Astrocyte of the spinal cord (primary cell): ENCODE measurements around the gene PTPN12.

Source experiments
- DNase-seq: peaks from one replicate; pipeline ENCODE4 v3.0.0; 2011; ENCODE audit warnings: low read depth, low spot score
- H3K4me3 ChIP-seq: 2 replicates; pipeline ENCODE4 v1.5.1; 2011; ENCODE audit warnings: low read depth, mild to moderate bottlenecking, low read length, moderate library complexity
- in situ Hi-C: cut with HindIII; loops from 2 replicates; pipeline ENCODE4 v1.10.0; 2017; ENCODE audit warnings: low sequenced_read_pairs
- TF ChIP-seq, protein P1 (sequence below): IDR thresholded peaks from 2 replicates; pipeline ENCODE4 v1.5.1; 2012; ENCODE audit warnings: low read depth, mild to moderate bottlenecking, low read length, inconsistent platforms

Gene PTPN12

DNA sequence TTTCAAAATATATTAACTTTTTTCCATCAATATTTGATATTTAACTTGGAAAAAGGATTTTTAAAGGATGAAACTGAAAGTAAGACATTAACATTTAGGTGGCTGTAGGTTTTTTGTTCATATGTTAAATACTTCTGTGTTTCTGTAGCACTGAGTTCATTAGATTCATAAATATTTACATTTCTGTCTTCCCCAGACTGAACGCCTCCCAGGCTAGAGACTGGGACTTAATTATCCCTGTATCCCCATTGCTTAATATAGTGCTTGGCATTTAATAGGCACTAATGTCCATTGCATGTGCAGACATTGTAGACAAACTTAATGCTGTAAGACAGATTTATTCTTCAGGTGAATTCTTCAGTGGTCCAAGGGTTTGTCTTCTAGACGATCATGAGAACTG is 7.4 kb downstream of the PTPN12 start:
- DNase-seq: no peak
- TF ChIP-seq, protein P1, sequence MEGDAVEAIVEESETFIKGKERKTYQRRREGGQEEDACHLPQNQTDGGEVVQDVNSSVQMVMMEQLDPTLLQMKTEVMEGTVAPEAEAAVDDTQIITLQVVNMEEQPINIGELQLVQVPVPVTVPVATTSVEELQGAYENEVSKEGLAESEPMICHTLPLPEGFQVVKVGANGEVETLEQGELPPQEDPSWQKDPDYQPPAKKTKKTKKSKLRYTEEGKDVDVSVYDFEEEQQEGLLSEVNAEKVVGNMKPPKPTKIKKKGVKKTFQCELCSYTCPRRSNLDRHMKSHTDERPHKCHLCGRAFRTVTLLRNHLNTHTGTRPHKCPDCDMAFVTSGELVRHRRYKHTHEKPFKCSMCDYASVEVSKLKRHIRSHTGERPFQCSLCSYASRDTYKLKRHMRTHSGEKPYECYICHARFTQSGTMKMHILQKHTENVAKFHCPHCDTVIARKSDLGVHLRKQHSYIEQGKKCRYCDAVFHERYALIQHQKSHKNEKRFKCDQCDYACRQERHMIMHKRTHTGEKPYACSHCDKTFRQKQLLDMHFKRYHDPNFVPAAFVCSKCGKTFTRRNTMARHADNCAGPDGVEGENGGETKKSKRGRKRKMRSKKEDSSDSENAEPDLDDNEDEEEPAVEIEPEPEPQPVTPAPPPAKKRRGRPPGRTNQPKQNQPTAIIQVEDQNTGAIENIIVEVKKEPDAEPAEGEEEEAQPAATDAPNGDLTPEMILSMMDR: no peak
- in situ Hi-C loops: no loop called here
- no peak overlapping the region for H3K4me3 ChIP-seq

DNA sequence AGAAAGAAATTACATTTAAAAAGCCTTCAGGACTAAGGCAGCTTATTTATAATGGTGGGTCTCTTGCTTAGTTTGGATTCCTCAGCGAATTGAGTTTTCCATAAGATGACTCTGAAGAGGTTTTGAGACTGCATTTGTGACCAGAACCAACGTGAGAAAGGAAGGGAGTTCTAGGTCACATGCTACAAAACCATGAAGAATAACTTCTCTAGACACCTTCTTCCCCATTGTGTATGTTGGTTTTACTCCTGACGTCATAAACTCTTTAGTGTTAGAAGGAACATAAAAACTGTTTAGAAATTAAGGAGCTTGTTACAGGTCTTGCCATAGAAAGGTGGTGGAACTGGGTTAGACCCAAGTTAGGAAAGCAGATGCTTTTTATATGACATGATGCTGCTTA is 11.1 kb downstream of the PTPN12 start:
- in situ Hi-C loops: no loop called here
- TF ChIP-seq, protein P1: no peak
- no peak for DNase-seq
- no peak overlapping the region for H3K4me3 ChIP-seq

DNA sequence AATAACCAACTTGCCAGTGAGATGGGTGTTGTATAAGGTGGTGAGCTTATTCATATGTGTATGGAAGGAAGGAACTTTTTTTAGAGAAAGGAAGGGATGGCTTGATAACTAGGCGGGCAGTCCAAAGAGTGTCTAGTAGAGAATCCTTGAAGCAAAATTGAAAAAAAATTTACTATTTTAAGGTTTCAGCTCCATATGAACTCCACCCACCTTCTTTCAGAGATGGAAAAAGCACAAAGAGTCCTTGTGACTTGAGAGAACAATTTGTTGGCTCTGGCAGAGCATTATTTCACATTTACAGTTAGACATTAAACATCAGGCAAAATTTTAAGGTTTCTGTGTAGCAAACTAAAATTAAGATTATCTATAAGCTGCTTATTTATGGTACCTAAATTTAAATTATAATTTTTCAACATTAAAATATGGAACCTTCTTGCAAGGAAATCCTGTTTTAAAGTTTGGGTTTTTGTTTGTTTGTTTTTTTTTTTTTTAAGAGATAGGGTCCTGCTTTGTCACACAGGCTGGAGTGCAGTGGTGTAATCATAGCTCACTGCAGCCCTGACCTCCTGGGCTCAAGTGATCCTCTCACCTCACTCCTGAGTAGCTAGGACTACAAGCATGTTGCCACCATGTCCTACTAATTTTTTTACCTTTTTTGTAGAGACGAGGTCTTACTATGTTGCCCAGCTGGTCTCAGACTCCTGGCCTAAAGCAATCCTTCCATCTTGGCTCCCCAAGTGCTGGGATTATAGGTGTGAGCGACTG is 12.2 kb downstream of the PTPN12 start:
- TF ChIP-seq, protein P1: no peak
- in situ Hi-C loops: no loop called here
- H3K4me3 ChIP-seq: no peak overlapping the region
- no peak for DNase-seq

DNA sequence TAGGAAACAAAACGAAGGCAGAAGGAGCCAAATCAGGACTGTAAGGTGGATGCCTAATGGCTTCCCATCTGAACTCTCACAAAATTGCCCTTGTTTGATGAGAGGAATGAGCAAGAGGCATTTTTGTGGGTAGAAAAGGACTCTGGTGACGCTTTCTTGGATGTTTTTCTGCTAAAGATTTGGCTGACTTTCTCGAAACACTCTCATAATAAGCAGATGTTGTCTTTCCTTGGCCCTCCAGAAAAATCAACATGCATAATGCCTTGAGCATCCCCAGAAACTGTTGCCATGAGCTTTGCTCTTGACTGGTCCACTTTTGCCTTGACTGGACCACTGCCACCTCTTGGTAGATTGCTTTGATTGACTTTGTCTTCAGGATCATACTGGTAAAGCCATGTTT is 13.5 kb downstream of the PTPN12 start:
- in situ Hi-C loops: no loop called here
- H3K4me3 ChIP-seq: no peak overlapping the region
- TF ChIP-seq, protein P1: no peak
- DNase-seq: peak; percentile 77

DNA sequence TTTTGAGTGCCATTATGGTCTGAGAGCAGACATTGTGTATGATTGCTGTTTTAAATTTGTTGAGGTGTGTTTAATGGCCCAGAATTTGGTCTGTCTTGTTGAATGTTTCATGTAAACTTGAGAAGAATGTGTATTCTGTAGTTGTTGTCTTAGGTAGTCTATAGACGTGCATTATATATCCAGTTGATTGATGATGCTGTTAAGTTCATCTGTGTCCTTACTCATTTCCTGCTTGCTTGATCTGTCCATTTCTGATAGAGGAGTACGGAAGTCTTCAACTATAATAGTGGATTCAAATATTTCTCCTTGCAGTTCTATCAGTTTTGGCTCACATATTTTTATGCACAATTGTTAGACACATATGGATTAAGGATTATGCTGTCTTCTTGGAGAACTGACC is 16.0 kb downstream of the PTPN12 start:
- H3K4me3 ChIP-seq: no peak overlapping the region
- in situ Hi-C loops: no loop called here
- TF ChIP-seq, protein P1: no peak
- no peak for DNase-seq

DNA sequence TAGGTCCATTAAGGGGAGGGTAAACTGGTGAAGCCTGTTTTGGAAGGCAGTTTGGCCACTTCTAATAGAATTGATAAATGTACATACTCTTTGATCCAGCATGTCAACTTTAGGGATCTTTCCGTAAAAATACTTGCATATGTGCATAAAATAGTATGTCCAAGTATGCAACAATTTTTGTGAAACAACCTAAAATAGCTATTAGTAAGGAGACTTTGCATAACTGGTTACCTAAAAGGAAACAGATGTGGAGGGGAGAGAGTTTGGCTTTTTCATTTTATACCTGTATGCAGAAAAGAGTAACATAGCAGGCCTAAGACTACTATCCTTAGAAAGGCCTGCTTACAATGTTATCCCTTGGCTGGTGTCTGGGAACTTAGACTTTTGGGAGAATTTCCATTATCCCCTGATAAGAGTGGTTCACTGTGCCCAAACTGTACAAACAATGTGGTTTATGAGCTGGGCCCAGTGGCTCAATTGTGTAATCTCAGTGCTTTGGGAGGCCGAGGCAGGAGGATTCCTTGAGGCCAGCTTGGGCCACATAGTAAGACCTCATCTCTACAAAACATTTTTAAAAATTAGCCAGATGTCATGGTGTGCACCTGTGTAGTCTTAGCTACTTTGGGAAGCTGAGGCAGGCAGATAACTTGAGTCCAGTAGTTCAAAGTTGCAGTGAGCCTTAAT is 21.3 kb downstream of the PTPN12 start:
- in situ Hi-C loops: no loop called here
- DNase-seq: no peak
- H3K4me3 ChIP-seq: no peak overlapping the region
- TF ChIP-seq, protein P1: no peak
